A549 (cell line): ENCODE measurements around the gene TMEM183A.

ENCODE experiments used
- KDM5A ChIP-seq: fragments of 200-600 bp; sonication (generic); IDR thresholded peaks from 2 replicates; pipeline ENCODE4 v1.6.1; 2016; ENCODE audit warnings: antibody characterized with exemption, mild to moderate bottlenecking
- TF ChIP-seq, protein P1 (sequence below): fragments of >200 bp; sonication (Bioruptor Twin); formaldehyde crosslinking; IDR thresholded peaks from 3 replicates; pipeline ENCODE4 v1.5.1; 2016

DNA sequence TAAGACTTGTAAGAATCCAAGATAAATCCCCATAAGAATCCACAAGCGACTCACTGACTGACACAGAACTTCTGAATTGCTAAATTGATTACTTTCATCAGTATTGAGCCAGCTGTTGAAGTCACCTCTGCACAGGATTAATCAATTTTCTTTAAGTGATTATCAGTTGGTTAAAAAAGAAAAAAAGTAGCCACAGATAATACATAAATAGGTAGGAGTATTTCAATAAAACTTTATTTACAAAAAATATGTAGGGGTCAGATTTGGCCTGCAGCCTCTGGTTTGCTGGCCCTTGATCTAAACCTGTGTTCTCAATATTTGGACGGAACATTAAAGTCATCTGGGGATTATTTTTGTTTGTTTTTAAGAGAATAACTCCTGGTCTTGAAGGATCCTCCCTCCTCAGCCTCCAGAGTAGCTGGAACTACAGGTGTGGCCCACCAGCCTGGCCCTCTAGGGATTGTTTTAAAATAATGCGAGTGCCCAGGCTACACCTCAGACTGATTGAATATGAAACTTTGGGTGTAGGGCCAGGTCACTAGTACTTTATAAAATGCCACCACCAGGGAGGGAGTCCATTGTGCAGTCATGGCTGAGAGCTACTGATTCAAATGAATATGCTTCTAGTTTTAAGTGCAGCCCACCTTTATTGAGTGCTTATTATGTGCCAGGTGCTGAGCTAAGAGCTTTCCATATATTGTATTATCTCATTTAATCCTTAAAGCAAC is 6.8 kb upstream of the TMEM183A start:
- TF ChIP-seq, protein P1, sequence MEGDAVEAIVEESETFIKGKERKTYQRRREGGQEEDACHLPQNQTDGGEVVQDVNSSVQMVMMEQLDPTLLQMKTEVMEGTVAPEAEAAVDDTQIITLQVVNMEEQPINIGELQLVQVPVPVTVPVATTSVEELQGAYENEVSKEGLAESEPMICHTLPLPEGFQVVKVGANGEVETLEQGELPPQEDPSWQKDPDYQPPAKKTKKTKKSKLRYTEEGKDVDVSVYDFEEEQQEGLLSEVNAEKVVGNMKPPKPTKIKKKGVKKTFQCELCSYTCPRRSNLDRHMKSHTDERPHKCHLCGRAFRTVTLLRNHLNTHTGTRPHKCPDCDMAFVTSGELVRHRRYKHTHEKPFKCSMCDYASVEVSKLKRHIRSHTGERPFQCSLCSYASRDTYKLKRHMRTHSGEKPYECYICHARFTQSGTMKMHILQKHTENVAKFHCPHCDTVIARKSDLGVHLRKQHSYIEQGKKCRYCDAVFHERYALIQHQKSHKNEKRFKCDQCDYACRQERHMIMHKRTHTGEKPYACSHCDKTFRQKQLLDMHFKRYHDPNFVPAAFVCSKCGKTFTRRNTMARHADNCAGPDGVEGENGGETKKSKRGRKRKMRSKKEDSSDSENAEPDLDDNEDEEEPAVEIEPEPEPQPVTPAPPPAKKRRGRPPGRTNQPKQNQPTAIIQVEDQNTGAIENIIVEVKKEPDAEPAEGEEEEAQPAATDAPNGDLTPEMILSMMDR = no peak
- no peak for TF ChIP-seq KDM5A
